Ovary (tissue), 9 donors: Measurements from ENCODE around the gene MTUS2. TPM values are rescaled to one million over a fixed set of nuclear protein-coding genes. Genes with fewer than 3 reads are reported as not detected.

Experiments used
- DNase-seq, 5 donors: peaks; one replicate each; pipeline ENCODE4 v3.0.0-alpha.2; 2019 to 2020
- H3K27ac ChIP-seq, 2 donors: fragments of 200-600 bp; one replicate each; pipeline versions ENCODE4 v1.5.1 to v1.8.0; 2019 to 2022
- H3K27me3 ChIP-seq: fragments of 200-600 bp; one replicate; pipeline ENCODE4 v1.8.0; 2022
- H3K36me3 ChIP-seq: fragments of 200-600 bp; sonication (generic); one replicate; pipeline ENCODE4 v1.5.1; 2019
- H3K4me1 ChIP-seq: one replicate; pipeline ENCODE4 v1.8.1; 2013; ENCODE audit warnings: mild to moderate bottlenecking, moderate library complexity; ENCODE audit not compliant: insufficient read depth
- H3K4me3 ChIP-seq: fragments of 200-600 bp; sonication (generic); one replicate; pipeline ENCODE4 v1.5.1; 2017
- H3K9me3 ChIP-seq, 2 donors: fragments of 200-600 bp in 1 of 2; sonication (generic) in 1 of 2; one replicate each; pipeline versions ENCODE4 v1.5.1 to v1.8.1; 2013 to 2019; ENCODE audit warnings: mild to moderate bottlenecking in 1 of 2, moderate library complexity in 1 of 2
- EP300 ChIP-seq: sonication (generic); formaldehyde crosslinking; IDR thresholded peaks from one replicate; pipeline ENCODE4 v1.6.1; 2017; ENCODE audit warnings: antibody characterized with exemption
- POLR2A ChIP-seq: fragments of 450-650 bp; IDR thresholded peaks from one replicate; pipeline ENCODE4 v1.6.1; 2017; ENCODE audit warnings: antibody characterized with exemption, mild to moderate bottlenecking, moderate library complexity
- WGBS, 3 donors: extraction: QIAGEN DNeasy Blood & Tissue Kit in 1 of 3; methylation state at CpG; one replicate each; pipeline versions ENCODE4 v1.1.5 to v1.1.7; 2013 to 2017; 5-methylcytosine and 5-hydroxymethylcytosine counted together
- intact Hi-C, 4 donors: fragments of 100-400 bp; cut with DNase I; formaldehyde crosslinking; loops; one replicate each; pipeline versions ENCODE4 v1.11.0 to v1.15.1; 2022 to 2023
- polyA plus RNA-seq, 2 donors: library from polyadenylated mRNA; stranded (reverse); fragments of 200-250 nt in 1 of 2; fragments of 350-450 nt in 1 of 2; fragmentation: Illumina TruSeq in 1 of 2; extraction: RNeasy Lipid Tissue Mini Kit (QIAGEN cat#74804) in 1 of 2; gene quantifications; one replicate each; pipeline ENCODE4 v1.2.3, GENCODE V29; 2013 to 2014
- total RNA-seq, 7 donors: library from RNA; depleted of rRNA in 2 of 7; stranded (reverse); fragments of >200 nt in 2 of 7; fragmentation: NEBNext Ultra II Directional in 3 of 7; extraction: Animal tissue kit (Norgen Biotek cat#: 25700) in 3 of 7; gene quantifications; one replicate each; pipeline versions ENCODE4 v1.1.0 to v1.2.4, GENCODE V29; 2016 to 2023
- TF ChIP-seq, protein P1 (sequence below), 3 donors: fragments of 450-650 bp in 2 of 3; fragments of 200-600 bp in 1 of 3; IDR thresholded peaks; one replicate each; pipeline versions ENCODE4 v1.5.1 to v1.8.0; 2016 to 2022; ENCODE audit warnings: antibody characterized with exemption in 3 of 3, mild to moderate bottlenecking in 1 of 3
- donor health status: DM: no; HTN: no; CAD: no; lungs with moderate emphysema.
- donor health status: DM: no; HTN: no; CAD: no.
- donor health status: Bipolar disorder and iron deficiency.
- donor health status: DM: yes; HTN: yes; CAD: no.
- donor health status: DM: no; HTN: no; CAD: no.
- donor health status: DM: yes; HTN: yes; CAD: no.

MTUS2 gene
- total and polyA plus RNA-seq, 9 donors: 1.5 to 8.7 (median 5.4) TPM

DNA sequence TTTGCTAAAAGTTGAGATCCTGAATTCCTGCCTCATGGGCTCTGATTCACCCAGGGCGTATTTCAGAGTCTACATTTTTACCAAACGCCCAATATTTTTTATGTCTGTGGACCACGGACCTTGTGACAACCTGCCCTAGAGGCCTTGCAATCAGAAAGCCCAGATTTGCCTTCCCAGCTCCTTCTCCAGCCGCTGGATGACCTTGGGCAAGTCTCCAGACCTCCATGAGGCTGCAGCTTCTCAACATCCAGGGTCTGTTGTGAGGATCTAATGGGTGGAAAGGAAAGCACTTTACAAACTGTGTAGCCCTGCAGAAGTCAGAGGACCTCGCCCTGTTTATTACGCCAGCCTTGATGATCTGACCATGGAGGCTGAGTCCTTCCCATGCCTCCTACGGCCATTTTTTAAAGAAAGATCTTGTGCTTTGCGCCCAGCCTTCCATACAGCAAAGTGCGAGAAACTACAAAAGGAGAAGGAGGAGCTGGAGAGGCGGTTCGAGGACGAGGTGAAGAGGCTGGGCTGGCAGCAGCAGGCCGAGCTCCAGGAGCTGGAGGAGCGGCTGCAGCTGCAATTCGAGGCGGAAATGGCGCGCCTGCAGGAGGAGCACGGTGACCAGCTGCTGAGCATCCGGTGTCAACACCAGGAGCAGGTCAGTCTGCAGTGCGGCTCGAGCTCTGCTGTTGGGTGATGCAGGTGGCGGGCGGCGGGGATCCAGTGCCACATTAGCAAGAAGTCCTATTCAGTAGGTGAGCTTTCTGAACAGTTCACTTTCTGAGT is 659.8 kb downstream of the MTUS2 start:
- WGBS, 3 donors: 9 to 33% (median 11%) methylated on average over 25 of the region's 25 CpGs
- peak; percentile 67 to 83 (median 72) for DNase-seq
- no peaks in the 10 kb centered on the region for H3K27me3 ChIP-seq
- H3K27ac ChIP-seq: peak overlapping the region in 1 of 2 donors; percentile 20
- intact Hi-C loops: no loop called here
- H3K4me3 ChIP-seq: no peak overlapping the region
- TF ChIP-seq EP300: no peak
- TF ChIP-seq, protein P1, sequence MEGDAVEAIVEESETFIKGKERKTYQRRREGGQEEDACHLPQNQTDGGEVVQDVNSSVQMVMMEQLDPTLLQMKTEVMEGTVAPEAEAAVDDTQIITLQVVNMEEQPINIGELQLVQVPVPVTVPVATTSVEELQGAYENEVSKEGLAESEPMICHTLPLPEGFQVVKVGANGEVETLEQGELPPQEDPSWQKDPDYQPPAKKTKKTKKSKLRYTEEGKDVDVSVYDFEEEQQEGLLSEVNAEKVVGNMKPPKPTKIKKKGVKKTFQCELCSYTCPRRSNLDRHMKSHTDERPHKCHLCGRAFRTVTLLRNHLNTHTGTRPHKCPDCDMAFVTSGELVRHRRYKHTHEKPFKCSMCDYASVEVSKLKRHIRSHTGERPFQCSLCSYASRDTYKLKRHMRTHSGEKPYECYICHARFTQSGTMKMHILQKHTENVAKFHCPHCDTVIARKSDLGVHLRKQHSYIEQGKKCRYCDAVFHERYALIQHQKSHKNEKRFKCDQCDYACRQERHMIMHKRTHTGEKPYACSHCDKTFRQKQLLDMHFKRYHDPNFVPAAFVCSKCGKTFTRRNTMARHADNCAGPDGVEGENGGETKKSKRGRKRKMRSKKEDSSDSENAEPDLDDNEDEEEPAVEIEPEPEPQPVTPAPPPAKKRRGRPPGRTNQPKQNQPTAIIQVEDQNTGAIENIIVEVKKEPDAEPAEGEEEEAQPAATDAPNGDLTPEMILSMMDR (IDR thresholded peaks at IDR 0.05): no peak
- no peak for TF ChIP-seq POLR2A
- H3K9me3 ChIP-seq: no peaks in the 10 kb centered on the region
- H3K4me1 ChIP-seq: peaks cover 8% of the 10 kb centered on the region
- H3K36me3 ChIP-seq: no peaks in the 10 kb centered on the region

DNA sequence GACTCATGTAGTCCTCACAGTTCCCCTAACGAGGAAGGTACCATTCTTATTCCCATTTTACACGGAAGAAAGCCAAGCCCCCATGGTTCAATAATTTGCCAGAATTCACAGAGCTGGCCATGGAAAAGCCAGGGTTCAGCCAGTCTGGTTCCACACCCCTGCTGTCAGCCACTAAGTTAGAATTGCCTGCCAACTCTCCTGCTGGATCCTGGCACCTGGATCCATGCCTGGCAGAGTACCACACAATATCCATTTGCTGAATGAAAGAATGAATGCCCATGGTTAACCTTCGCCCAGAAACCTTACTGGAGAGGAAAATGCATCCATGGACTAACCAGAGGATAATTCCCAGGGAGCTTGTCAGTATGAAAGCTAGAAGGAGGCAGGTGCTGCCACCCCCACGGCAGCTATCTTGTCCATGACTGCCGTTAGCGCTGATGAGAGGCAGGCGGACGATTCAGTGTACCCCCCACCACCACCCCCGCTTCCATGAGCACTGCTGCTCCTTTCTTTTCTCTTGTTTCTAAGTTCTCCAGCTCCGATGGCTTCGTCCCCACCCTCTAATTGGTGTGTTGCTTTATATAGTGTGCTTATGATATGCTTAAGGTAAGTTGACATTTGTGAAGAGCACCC is 660.9 kb downstream of the MTUS2 start:
- no peak for DNase-seq
- Histone ChIP-seq H3K36me3 (no peaks in the 10 kb centered on the region), H3K9me3 (no peaks in the 10 kb centered on the region), H3K27me3 (no peaks in the 10 kb centered on the region), H3K4me1 (peaks cover 8% of the 10 kb centered on the region), H3K27ac (no peak overlapping the region), H3K4me3 (no peak overlapping the region)
- TF ChIP-seq POLR2A: no peak
- TF ChIP-seq EP300: no peak
- TF ChIP-seq, protein P1 (IDR thresholded peaks at IDR 0.05): no peak
- WGBS, 3 donors: 72 to 82% (median 75%) methylated on average over 11 of the region's 11 CpGs
- intact Hi-C loops: no loop called here

DNA sequence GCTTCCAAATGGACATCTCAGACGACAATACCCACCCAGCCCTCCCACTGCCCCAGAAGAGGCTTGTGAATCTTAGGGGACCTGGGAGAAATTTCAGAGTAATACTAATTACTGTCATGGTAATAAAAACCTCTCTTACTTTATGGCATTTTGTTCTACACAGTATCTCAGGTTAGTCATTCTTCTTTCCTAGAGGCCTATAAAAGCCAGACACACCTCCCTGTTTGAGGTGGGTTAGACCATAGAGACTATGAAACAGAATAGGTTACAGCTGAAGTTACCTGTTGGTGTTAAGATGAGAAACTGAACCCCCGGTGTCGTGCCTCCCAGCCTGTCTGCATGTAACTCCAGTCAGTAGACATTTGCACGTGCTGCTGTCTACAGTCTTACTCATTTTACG is 661.5 kb downstream of the MTUS2 start:
- 92 to 96% (median 93%) methylated on average over 5 of the region's 5 CpGs for WGBS, 3 donors
- H3K27ac ChIP-seq: no peak overlapping the region
- no peak for DNase-seq
- H3K4me3 ChIP-seq: no peak overlapping the region
- no peaks in the 10 kb centered on the region for H3K9me3 ChIP-seq
- TF ChIP-seq EP300 (no peak), POLR2A (no peak)
- TF ChIP-seq, protein P1 (IDR thresholded peaks at IDR 0.05): no peak
- H3K4me1 ChIP-seq: peaks cover 8% of the 10 kb centered on the region
- H3K36me3 ChIP-seq: no peaks in the 10 kb centered on the region
- H3K27me3 ChIP-seq: no peaks in the 10 kb centered on the region
- intact Hi-C loops: no loop called here

DNA sequence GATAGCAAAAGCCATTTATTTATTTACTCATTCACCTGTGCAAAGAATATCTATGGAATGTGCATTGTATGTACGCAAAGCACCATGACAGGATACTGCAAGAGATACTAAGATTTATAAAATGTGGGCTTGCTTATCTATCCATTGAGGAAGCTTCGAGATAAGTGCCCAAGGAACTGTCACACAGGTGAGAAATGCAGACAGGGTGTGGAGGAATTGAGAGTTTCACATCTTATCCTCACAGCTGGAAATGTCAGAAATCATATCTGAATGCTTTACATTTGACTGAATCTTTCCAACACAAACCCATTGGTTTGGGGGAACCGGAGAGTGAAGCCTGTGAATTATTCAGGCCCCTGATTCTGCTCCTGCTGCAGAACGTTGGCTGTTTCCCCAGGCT is 662.4 kb downstream of the MTUS2 start:
- no peak overlapping the region for H3K4me3 ChIP-seq
- WGBS, 3 donors: 73 to 81% (median 79%) methylated on average over 4 of the region's 4 CpGs
- no peaks in the 10 kb centered on the region for H3K36me3 ChIP-seq
- no peak for DNase-seq
- TF ChIP-seq, protein P1 (IDR thresholded peaks at IDR 0.05): no peak
- no peak for TF ChIP-seq EP300
- TF ChIP-seq POLR2A: no peak
- no peaks in the 10 kb centered on the region for H3K9me3 ChIP-seq
- H3K27ac ChIP-seq: no peak overlapping the region
- no peaks in the 10 kb centered on the region for H3K27me3 ChIP-seq
- peaks cover 8% of the 10 kb centered on the region for H3K4me1 ChIP-seq
- intact Hi-C loops: no loop called here
